DMS153 treated with DMSO at 0.1 percent for 48 hours (cell line): Measurements from ENCODE around the gene CPT1C.

Experiments
- DNase-seq: peaks from one replicate; lab custom pipeline; 2025; ENCODE audit not compliant: unreplicated experiment; lab: John Stamatoyannopoulos, UW

The CPT1C gene

GRCh38 chr19:49749055-49749716, 58.3 kb downstream of the CPT1C start:
- DNase-seq: no peak

DNA sequence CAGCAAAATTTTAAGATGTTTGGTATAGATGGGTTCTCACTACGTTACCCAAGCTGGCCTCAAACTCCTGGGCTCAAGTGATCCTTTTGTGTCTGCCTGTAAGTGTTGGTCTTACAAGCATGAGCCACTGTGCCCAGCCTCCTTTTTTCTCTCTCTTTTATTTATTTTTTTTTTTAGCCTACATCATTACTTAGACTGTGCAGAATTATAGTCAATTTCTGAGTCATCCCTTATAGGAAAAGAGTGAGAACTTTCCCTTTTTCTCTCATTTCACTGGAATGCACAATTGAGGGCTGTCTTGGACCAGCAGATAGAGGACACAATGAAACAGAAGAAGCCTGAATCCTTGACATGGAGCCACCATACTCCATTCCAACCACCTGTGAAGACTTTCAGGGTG, 58.9 kb downstream of the CPT1C start:
- no peak for DNase-seq

DNA sequence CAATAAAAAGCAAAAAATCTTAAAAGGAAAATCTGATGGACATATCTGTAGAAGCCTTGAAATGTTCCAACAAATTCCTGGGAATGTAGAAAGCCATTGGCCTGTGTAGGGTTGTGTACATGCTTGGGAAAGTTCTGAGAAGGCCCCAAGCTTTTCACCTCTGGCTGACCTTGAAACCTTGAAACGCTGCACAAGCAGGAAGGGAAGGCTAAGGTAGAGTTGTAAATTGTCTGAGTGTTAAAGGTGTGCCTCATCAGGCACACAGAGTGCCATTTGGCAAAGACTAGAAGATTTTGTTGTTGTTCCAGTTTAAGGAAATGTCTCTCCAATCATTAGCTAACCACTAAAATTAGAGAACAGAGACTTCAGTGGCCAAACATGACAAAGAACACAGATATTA, 61.8 kb downstream of the CPT1C start:
- DNase-seq: no peak

- DNase-seq: no peak
These were observed 65.0 kb downstream of the CPT1C start for GRCh38 chr19:49755956-49756355.

GRCh38 chr19:49758292-49758691, 67.4 kb downstream of the CPT1C start:
- no peak for DNase-seq

- DNase-seq: no peak
These were observed 70.3 kb downstream of the CPT1C start for GRCh38 chr19:49761249-49761624.

GRCh38 chr19:49761625-49762311, 70.9 kb downstream of the CPT1C start:
- DNase-seq: no peak

DNA sequence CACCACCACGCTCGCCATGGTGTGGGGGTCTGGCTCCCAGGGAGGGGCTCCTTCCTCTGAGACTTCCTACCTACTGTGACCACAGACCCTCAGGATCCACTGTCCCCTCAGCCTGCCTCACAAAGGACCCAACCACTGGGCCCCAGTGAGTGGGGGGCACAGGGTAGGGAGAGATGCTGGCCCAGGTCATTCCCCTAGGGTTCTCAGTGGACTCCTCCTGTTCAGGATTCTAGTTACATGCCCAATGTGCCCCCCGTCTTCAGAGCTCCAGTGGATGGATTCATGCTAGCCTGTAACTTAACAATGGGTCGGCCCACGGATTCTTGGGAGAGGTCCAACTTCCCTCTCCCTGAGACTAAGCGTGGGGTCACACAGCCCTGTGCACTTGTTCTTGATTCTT, 72.3 kb downstream of the CPT1C start, which contains the start of gene TSKS:
TSS of gene TSKS (minus strand) at position 77 of the 400 bp plus-strand sequence. CDS start at position 18, 59 bp downstream.
- DNase-seq: no peak
